ENCODE data around the gene SNTB2. TPM values are rescaled to one million over a fixed set of nuclear protein-coding genes. Genes with fewer than 3 reads are reported as not detected.
"Not testable (repeated sequence)": the region's sequence is repeated elsewhere in the genome, so short reads cannot be mapped to it uniquely, and the experiment has no call there.

The SNTB2 gene
- total RNA-seq, 1 donor: 2.4 TPM

DNA sequence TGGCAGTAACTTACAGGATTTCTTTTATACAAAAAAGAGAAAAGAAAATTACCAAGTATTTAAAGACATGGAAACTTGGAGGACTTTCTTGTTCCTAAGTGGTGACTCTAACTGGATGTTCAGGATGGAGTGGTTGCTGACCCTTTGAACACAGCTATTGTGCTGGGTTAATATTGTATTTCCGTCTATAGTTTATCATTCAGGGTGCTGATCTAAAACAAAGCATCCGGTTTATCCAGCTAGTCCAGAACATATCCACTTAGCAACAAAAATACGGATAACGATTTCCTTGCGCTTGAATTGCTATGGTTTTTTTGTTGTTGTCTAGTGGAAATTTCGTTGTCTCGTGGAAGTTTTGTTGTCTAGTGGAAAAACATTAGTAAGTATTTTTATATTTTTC lies 38.2 kb downstream of the SNTB2 start:
- no peak for DNase-seq (ENCODE audit: low read depth in 2 of 3, low spot score in 2 of 3)

- no peak for DNase-seq (ENCODE audit: low read depth in 2 of 3, low spot score in 2 of 3)
Observed at GRCh38 chr16:69233124-69233523, 46.2 kb downstream of the SNTB2 start.

GRCh38 chr16:69234460-69234859 lies 47.5 kb downstream of the SNTB2 start:
- DNase-seq (ENCODE audit: low read depth in 2 of 3, low spot score in 2 of 3): no peak

DNA sequence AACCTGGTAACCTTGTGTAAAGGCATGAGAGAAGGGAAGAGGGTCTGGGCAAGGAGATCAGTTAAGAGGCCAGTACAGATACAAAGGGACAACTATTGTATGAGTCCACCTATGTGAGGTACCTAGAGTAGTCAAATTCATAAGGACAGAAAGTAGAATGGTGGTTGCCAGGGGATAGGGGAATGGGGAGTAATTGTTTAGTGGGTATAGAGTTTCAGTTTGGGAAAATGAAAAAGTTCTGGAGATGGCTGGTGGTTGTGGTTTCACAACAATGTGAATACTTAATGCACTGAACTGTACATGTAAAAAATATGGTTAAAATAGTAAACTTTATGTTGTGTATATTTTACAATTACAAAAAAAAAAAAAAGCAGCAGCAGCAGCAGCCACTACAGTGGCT lies 49.4 kb downstream of the SNTB2 start:
- no peak for DNase-seq (ENCODE audit: low read depth in 2 of 3, low spot score in 2 of 3)

DNA sequence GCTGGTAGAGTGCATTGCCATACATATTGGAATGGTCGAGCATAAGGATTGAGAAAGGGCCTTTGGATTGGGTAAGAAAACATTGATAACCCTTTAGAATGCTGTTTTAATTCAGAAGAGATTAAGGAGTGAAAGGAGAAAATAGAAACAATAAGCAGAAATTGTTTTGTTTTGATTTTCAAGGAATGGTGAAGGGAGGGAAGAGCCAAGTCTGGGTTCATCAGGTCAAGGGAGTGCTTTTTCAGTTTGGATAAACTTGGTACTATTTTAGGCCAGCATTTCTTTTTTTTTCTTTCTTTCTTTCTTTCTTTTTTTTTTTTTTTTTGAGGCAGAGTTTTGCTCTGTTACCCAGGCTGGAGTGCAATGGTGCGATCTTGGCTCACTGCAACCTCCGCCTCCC lies 50.3 kb downstream of the SNTB2 start:
- no peak for DNase-seq (ENCODE audit: low read depth in 2 of 3, low spot score in 2 of 3)

DNA sequence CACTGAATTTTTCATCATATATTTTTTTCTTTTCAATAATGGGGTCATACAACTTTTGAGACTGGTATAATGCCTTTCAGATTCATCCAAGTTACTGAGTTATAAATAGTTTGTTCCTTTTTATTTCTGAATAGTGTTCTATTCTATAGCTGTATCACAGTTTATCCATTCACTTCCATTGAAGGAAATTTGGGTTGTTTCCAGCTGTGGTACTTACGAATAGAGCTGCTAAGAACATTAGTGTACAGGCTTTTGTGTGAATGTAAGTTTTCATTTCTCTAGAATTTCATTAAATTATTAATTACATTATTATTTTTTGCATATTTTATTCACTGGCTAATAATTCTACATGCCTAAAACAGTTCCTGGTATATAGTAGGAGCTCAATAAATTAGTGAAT lies 52.9 kb downstream of the SNTB2 start:
- no peak for DNase-seq (ENCODE audit: low read depth in 2 of 3, low spot score in 2 of 3)

DNA sequence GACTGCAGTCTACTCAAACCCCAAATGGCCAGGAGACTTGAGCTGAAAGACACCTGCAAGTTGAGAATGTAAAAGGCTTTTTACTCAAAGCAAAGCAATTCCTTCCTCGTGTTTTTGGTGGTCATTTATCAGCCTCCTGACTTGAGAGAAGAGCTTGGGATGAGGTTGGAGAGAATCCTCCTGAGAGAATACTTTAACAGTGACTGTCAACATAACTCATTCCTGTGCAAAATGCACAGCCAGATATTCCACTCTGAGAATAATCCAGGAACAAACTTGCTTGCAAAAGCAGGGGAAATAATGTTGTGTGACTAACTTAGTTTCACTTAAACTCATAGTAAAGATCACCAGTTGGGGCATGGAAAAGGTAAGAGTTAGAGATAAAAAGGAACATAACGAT lies 53.4 kb downstream of the SNTB2 start:
- no peak for DNase-seq (ENCODE audit: low read depth in 2 of 3, low spot score in 2 of 3)

DNA sequence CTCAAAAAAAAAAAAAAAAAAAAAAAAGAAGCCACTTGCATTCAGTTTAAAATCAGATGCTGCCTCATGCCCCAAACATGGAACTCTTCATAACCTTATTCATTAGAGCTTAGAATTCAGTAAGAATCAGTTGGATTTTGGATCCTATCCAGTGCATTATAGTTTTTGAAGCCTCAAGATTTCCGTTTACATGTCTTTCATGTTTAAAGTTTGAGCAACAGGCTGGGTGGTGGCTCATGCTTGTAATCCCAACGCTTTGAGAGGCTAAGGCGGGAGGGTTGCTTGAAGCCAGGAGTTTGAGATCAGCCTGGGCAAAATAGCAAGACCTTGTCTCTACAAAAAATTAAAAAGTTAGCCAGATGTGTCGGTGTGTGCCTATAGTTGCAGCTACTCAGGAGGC lies 55.0 kb downstream of the SNTB2 start:
- no peak for DNase-seq (ENCODE audit: low read depth in 2 of 3, low spot score in 2 of 3)

DNA sequence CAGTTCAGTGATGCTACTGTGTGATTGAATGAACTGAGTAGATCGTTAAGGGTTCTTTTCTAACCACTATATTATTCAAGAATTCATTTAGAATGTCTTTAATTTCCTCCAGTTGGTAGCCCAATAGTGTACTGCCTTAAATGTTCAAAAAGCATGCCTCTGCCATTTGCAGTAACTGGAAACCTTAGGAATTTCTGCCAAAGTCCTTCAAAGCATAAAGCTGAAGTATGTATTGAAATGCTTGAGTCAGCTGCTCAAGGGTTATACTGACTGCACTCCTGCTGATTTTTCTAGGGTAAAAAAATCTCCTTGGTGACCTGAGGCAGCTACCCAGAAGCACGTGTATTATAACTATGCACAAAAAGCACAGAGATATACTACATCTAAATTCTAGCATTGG lies 56.5 kb downstream of the SNTB2 start:
- no peak for DNase-seq (ENCODE audit: low read depth in 2 of 3, low spot score in 2 of 3)

DNA sequence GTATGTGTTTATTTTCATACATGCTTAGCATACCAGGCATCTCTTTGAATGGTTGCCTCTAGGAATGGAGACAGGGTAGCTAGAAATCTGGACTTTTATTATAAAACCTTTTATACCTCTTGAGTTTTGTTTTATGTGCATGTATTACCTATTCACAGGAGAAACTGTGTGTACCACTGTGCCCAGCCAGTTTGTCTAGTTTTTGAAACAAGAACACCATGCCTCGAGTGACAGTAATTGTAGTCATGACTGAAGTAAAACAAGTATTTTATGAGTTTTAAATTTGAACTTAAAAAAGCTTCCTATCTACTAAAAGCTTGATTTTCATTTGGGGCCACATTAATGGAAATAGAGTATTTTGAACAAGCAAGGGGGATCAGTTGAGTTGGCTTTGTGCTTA lies 57.4 kb downstream of the SNTB2 start:
- DNase-seq (ENCODE audit: low read depth in 2 of 3, low spot score in 2 of 3): no peak

DNA sequence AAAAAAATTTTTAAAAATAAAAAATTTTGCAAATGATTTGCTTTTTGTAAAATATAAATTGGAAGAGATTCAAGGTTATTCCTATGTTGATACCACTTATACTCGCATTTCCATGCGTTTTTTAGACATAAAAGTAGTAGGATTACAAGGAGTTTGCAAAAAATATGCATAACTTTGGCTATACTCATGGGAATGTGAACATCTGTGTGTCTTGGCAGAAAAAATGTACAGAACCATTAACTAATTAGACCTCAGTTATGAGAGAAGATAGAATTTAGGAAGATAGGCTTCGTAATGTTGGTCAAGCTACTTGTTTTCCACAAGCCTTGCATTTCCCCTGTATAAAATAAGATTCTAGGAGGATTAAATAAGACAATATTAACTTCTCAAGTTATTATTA lies 63.1 kb downstream of the SNTB2 start:
- no peak for DNase-seq (ENCODE audit: low read depth in 2 of 3, low spot score in 2 of 3)

GRCh38 chr16:69253870-69254341 lies 66.9 kb downstream of the SNTB2 start:
- DNase-seq (ENCODE audit: low read depth in 2 of 3, low spot score in 2 of 3): no peak

GRCh38 chr16:69259428-69259764 lies 72.4 kb downstream of the SNTB2 start:
- DNase-seq (ENCODE audit: low read depth in 2 of 3, low spot score in 2 of 3): not testable (repeated sequence)

GRCh38 chr16:69260019-69260418 lies 73.1 kb downstream of the SNTB2 start:
- DNase-seq (ENCODE audit: low read depth in 2 of 3, low spot score in 2 of 3): no peak

DNA sequence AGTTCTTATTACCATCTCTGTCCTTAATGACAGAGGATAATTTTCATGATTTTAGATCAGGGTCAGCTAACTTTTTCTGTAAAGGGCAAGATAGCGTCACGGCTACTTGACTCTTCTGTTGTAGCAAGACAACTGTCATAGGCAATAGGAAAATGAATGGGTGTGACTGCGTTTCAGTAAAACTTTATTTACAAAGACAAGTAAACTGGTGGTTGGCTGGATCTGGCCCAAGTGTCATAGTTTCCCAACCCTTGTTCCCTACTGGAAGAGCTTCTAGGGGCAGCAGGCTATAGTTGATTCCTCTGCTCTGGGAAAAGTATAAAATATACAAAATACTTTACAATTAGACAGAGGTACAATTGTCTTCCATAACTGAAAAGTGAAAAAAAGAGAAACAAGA lies 73.5 kb downstream of the SNTB2 start:
- no peak for DNase-seq (ENCODE audit: low read depth in 2 of 3, low spot score in 2 of 3)

DNA sequence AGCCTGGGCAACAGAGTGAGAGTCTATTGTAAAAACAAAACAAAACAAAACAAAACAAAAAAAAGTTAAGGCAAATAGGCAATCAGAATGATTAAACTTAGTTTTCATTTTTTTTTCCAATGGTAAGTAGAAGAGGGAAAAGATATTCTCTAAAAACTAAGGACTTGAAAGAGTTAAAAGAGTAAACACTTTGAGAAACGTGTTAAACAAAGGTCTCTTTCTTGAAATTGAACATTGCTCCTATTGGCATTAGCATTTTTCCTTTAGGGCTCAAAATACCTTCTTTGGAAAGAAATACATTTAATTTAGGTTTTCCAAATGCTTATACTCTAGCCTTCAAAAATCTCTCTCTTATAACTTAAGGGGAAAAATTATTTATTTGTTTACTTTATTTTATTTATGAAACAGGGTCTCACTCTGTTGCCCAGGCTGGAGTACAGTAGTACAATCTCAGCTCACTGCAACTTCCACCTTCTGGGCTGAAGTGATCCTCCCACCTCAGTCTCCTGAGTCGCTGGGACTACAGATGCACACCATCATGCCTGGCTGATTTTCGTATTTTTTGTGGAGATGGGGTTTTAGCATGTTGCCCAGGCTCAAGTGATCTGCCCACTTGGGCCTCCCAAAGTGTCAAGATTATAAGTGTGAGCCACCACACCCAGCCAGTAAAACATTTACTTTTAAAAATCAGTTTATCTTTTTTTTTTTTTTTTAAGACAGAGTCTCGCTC lies 79.5 kb downstream of the SNTB2 start:
- DNase-seq (ENCODE audit: low read depth in 2 of 3, low spot score in 2 of 3): no peak

DNA sequence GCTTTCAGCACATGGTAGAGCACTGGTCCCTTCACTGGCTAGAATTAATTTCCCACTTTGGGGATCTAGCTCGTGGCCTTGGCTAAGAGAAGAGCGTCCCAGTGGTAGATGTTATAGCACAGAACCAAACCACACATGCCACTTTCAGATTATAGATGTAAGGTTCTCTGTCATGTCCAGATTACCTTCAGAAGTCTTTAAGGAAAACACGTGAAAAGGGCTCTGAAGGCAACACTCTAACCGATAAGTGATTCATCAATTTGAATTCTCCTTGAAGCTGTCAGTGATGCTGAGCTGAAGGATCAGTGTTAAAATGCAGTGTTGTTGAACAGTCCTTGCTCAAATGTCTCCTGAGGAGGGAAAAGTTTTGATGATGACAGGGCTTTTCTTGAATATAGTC lies 80.7 kb downstream of the SNTB2 start:
- DNase-seq (ENCODE audit: low read depth in 2 of 3, low spot score in 2 of 3): no peak

DNA sequence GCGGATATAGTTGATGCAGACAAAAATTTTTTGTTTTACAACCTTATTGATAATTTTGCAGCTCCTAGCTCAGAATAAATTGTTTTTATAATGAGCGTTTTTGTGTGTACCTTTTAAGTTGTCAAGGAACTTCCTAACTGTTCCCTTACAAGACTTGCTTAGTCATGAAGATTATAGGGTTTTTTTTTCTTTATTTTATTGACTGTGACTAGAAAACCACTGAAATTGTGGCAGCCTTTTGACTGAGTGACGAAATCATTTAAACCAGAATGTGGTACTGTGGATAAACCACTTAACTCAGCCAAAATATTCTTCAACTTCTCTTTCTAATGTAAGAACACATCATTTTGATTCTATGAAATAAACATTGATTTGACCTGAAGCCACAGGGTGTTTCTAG lies 83.4 kb downstream of the SNTB2 start:
- DNase-seq (ENCODE audit: low read depth in 2 of 3, low spot score in 2 of 3): peak in 2 of 3 donors; percentile 12 to 60

DNA sequence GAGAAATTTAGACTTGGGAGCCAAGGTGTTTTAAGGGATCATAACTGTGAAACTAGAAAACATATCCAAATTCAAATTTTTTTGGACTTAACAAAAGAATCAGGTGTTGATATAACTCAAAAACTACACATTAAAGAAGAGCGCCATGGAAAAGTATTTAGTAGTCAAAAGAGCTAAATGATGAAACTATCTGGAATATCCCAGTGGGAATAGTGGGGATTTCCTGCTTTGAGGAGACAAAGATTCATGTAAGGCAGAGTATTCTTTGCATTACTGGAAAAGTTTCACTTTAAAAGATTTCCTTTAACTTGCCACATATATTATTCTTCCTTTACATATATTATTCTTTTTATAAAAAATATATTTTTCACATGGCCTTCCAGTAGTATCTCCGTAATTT lies 83.9 kb downstream of the SNTB2 start:
- no peak for DNase-seq (ENCODE audit: low read depth in 2 of 3, low spot score in 2 of 3)

GRCh38 chr16:69273009-69273408 lies 86.0 kb downstream of the SNTB2 start:
- DNase-seq (ENCODE audit: low read depth in 2 of 3, low spot score in 2 of 3): no peak

- DNase-seq (ENCODE audit: low read depth in 2 of 3, low spot score in 2 of 3): no peak
Observed at GRCh38 chr16:69274699-69275235, 87.8 kb downstream of the SNTB2 start.

GRCh38 chr16:69276148-69277115 lies 89.5 kb downstream of the SNTB2 start:
- no peak for DNase-seq (ENCODE audit: low read depth in 2 of 3, low spot score in 2 of 3)
